GM12878 (cell line): Measurements from ENCODE around the gene PTPRD. TPM values are rescaled to one million over a fixed set of nuclear protein-coding genes. Genes with fewer than 3 reads are reported as not detected.

Source experiments
- ATAC-seq: fragments of 200-7000 bp; cut with Tn5 transposase; 3 replicates; pipeline ENCODE4 v1.9.1; 2020; ENCODE audit warnings: mild to moderate bottlenecking, moderate library complexity
- BruUV-seq: library from RNA; stranded (reverse); fragments of 400-500 nt; replicated peaks from 2 replicates; lab custom pipeline; 2021; lab: Mats Ljungman, UMichigan
- CTCF ChIA-PET: fragments of 300-600 bp; sonication (Branson Sonifier 250); formaldehyde crosslinking; extraction: SDS; loops from one replicate; lab custom pipeline; 2021; ENCODE audit warnings: inconsistent platforms; lab: Yijun Ruan, JAX
- POLR2A ChIA-PET: fragments of 350-600 bp; formaldehyde crosslinking; extraction: SDS; loops from one replicate; lab custom pipeline; 2021; ENCODE audit warnings: inconsistent platforms; lab: Charles Lee
- RAD21 ChIA-PET: fragments of 300-600 bp; sonication (Branson Sonifier 250); formaldehyde crosslinking; loops from one replicate; lab custom pipeline; 2023; ENCODE audit warnings: antibody characterized with exemption; ENCODE audit not compliant: unreplicated experiment; lab: Charles Lee
- SMC1A ChIA-PET: fragments of 300-600 bp; sonication (Branson Sonifier 250); formaldehyde crosslinking; loops from one replicate; lab custom pipeline; 2023; ENCODE audit not compliant: unreplicated experiment, uncharacterized antibody; lab: Charles Lee
- DNase-seq: peaks from one replicate; pipeline ENCODE4 v3.0.0-alpha.2; 2011; ENCODE audit warnings: low read depth, low spot score
- FAIRE-seq: peaks from 3 replicates; lab custom pipeline; 2011; peaks lifted over from hg19 to GRCh38; lab: Jason Lieb, UNC
- H2AFZ ChIP-seq: 2 replicates; pipeline ENCODE4 v1.6.0; 2011; ENCODE audit warnings: low read depth, low read length, control low read depth; ENCODE audit not compliant: control insufficient read depth
- H3K27ac ChIP-seq: 2 replicates; pipeline ENCODE4 v1.5.1; 2011; ENCODE audit warnings: control low read depth; ENCODE audit not compliant: control insufficient read depth, insufficient read depth
- H3K27me3 ChIP-seq, 2 experiments: replicated peaks in 1 of 2; 2 replicates each; pipeline versions ENCODE4 v1.6.0 to v1.6.1; 2011; ENCODE audit warnings: low read length in 1 of 2; ENCODE audit not compliant: control insufficient read depth in 2 of 2, insufficient read depth in 2 of 2
- H3K36me3 ChIP-seq, 2 experiments: 2 replicates each; pipeline ENCODE4 v1.5.1; 2011; ENCODE audit warnings: low read length in 1 of 2; ENCODE audit not compliant: control insufficient read depth in 2 of 2, insufficient read depth in 2 of 2
- H3K4me1 ChIP-seq: 2 replicates; pipeline ENCODE4 v1.6.1; 2011; ENCODE audit warnings: mild to moderate bottlenecking, low read length, moderate library complexity, mixed read lengths; ENCODE audit not compliant: control insufficient read depth, insufficient read depth
- H3K4me2 ChIP-seq: 2 replicates; pipeline ENCODE4 v1.6.0; 2011; ENCODE audit warnings: control low read depth; ENCODE audit not compliant: control insufficient read depth, insufficient read depth
- H3K4me3 ChIP-seq: fragments of 200-600 bp; sonication (generic); 2 replicates; pipeline ENCODE4 v1.5.1; 2016
- H3K79me2 ChIP-seq: 2 replicates; pipeline ENCODE4 v1.6.0; 2011; ENCODE audit warnings: low read length; ENCODE audit not compliant: control insufficient read depth, insufficient read depth
- H3K9ac ChIP-seq: 2 replicates; pipeline ENCODE4 v1.8.0; 2011; ENCODE audit warnings: low read length, control low read depth, mixed read lengths; ENCODE audit not compliant: control insufficient read depth, insufficient read depth
- H3K9me3 ChIP-seq: replicated peaks from 3 replicates; pipeline ENCODE4 v1.5.1; 2011; ENCODE audit warnings: mild to moderate bottlenecking, low read length; ENCODE audit not compliant: control insufficient read depth, insufficient read depth
- H4K20me1 ChIP-seq: 2 replicates; pipeline ENCODE4 v1.6.0; 2011; ENCODE audit not compliant: control insufficient read depth, insufficient read depth
- BCL3 ChIP-seq: IDR thresholded peaks from 2 replicates; pipeline ENCODE4 v1.6.1; 2011; ENCODE audit warnings: borderline replicate concordance, low read depth, mild to moderate bottlenecking, moderate library complexity, low read length; ENCODE audit not compliant: insufficient read depth, poor library complexity, severe bottlenecking
- HDAC6 ChIP-seq: fragments of 200-600 bp; sonication (generic); IDR thresholded peaks from one replicate; pipeline ENCODE4 v1.8.0; 2017; ENCODE audit warnings: antibody characterized with exemption; ENCODE audit not compliant: unreplicated experiment
- KLF5 ChIP-seq: fragments of 450-650 bp; IDR thresholded peaks from 2 replicates; pipeline ENCODE4 v1.6.1; 2014; ENCODE audit warnings: mild to moderate bottlenecking; ENCODE audit not compliant: partially characterized antibody
- NFYB ChIP-seq: IDR thresholded peaks from 2 replicates; pipeline ENCODE4 v1.6.1; 2011; ENCODE audit warnings: low read depth, mild to moderate bottlenecking, low read length, improper control_type of control experiment, moderate library complexity; ENCODE audit not compliant: insufficient read depth
- YBX1 ChIP-seq: fragments of 450-650 bp; IDR thresholded peaks from 2 replicates; pipeline ENCODE4 v1.6.1; 2016; ENCODE audit warnings: antibody characterized with exemption
- ZNF24 ChIP-seq: fragments of 450-650 bp; IDR thresholded peaks from 2 replicates; pipeline ENCODE4 v1.6.1; 2017; ENCODE audit warnings: antibody characterized with exemption, mild to moderate bottlenecking
- WGBS: methylation state at CpG from one replicate; pipeline ENCODE4 v1.1.6; 2016; ENCODE audit warnings: low lambda C conversion rate; ENCODE audit not compliant: insufficient replicate concordance, insufficient coverage; ENCODE audit errors: missing lambda C conversion rate; 5-methylcytosine and 5-hydroxymethylcytosine counted together
- in situ Hi-C: fragments of 300-500 bp; cut with MboI; formaldehyde crosslinking; loops from 9 replicates; pipeline ENCODE4 v1.14.3; 2018; ENCODE audit warnings: mixed read lengths
- intact Hi-C: fragments of 100-400 bp; cut with micrococcal nuclease; formaldehyde crosslinking; loops from one replicate; pipeline ENCODE4 v1.14.2; 2022; ENCODE audit not compliant: unreplicated experiment
- polyA plus RNA-seq, 11 experiments: library from polyadenylated mRNA; depleted of rRNA in 4 of 11; unstranded in 6 of 11; stranded (reverse) in 5 of 11; fragments of >200 nt; fragmentation: Nextera tagmentation in 4 of 11; fragmentation: Illumina TruSeq in 1 of 11; extraction: Ambion mirVana in 4 of 11; extraction: Trizol in 1 of 11; gene quantifications; 1 replicate in 1 of 11; 2 replicates in 10 of 11; pipeline versions ENCODE4 v1.2.1 to v1.2.3, GENCODE V29; 2011 to 2016; ENCODE audit warnings: inconsistent platforms in 2 of 11, missing spikeins in 2 of 11, low read depth in 1 of 11
- total RNA-seq, 4 experiments: library from RNA; depleted of rRNA in 3 of 4; stranded (reverse); fragments of >200 nt in 3 of 4; fragmentation: Illumina TruSeq in 1 of 4; extraction: Trizol in 1 of 4; gene quantifications; 2 replicates each; pipeline versions ENCODE4 v1.2.1 to v1.2.3, GENCODE V29; 2013 to 2021
- TF ChIP-seq, protein P1 (sequence below): IDR thresholded peaks from 2 replicates; pipeline ENCODE4 v1.6.1; 2011; ENCODE audit warnings: mild to moderate bottlenecking, low read depth, low read length, moderate library complexity; ENCODE audit not compliant: insufficient replicate concordance

The PTPRD gene
- total and polyA plus RNA-seq, 10 of the 15 experiments (the other 5 are each of a cell fraction or from before 2014, with no cell fraction given) = under 0.01 to 0.05 (median 0.01) TPM; not detected in 7

DNA sequence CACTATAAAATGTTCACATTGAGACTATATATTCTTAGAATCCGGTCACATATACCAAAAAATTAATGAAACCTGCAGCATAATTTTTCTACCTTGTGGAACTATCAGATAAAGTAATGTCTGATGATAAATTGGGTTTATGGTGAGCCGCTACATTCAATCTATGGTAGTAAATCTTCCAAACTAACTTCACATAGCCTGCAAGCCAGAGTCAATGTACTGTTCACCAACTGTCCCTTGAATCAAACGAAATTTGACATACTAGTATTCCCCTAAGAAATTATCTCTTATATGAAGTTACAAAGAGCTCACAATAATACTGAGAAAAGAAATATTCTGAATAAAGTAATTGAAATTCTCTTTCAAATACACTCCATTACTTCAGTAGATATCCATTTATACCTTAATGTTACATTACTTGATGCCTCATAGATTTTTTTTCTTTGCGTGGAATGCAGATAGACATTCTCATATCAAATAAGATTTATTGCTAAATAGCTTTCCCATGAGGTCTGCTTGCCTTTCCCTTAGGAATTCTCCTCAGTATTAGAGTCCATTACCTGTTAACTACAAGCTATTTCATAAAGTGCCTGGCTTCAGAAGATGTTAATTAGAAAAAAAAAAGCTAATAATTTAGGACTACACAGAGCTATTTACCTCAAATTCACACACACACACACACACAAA lies 169.5 kb downstream of the PTPRD start:
- H2AFZ ChIP-seq = no peak overlapping the region
- H3K4me3 ChIP-seq = no peak overlapping the region
- H3K27me3 ChIP-seq = no peaks in the 10 kb centered on the region
- CTCF ChIA-PET = interaction anchor here (0.8 kb wide), 1 partner anchor 11 kb away, joined by 3 read pairs; no protein-coding TSS in a partner anchor
- H3K9me3 ChIP-seq = no peaks in the 10 kb centered on the region
- H4K20me1 ChIP-seq = no peaks in the 10 kb centered on the region
- DNase-seq = no peak
- no peaks in the 10 kb centered on the region for H3K79me2 ChIP-seq
- SMC1A ChIA-PET = no interaction called here
- no peak overlapping the region for H3K4me2 ChIP-seq
- POLR2A ChIA-PET = no interaction called here
- TF ChIP-seq ZNF24 (no peak), HDAC6 (no peak), YBX1 (no peak), BCL3 (no peak), KLF5 (no peak), NFYB (no peak)
- TF ChIP-seq, protein P1, sequence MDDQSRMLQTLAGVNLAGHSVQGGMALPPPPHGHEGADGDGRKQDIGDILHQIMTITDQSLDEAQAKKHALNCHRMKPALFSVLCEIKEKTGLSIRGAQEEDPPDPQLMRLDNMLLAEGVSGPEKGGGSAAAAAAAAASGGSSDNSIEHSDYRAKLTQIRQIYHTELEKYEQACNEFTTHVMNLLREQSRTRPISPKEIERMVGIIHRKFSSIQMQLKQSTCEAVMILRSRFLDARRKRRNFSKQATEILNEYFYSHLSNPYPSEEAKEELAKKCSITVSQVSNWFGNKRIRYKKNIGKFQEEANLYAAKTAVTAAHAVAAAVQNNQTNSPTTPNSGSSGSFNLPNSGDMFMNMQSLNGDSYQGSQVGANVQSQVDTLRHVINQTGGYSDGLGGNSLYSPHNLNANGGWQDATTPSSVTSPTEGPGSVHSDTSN = no peak
- WGBS = 21% methylated on average over 4 of the region's 4 CpGs
- H3K36me3 ChIP-seq = no peaks in the 10 kb centered on the region
- no TSS peak for BruUV-seq
- intact Hi-C loops (no loop called here), in situ Hi-C loops (no loop called here)
- no peak for ATAC-seq
- no peak overlapping the region for H3K27ac ChIP-seq
- no peak overlapping the region for H3K9ac ChIP-seq
- no peaks in the 10 kb centered on the region for H3K4me1 ChIP-seq
- no peak for FAIRE-seq
- RAD21 ChIA-PET = no interaction called here
